AG04449 (cell line): ENCODE data around the gene CYBA.

ENCODE experiments used
- CTCF ChIA-PET: fragments of 350-600 bp; formaldehyde crosslinking; extraction: SDS; loops from one replicate; lab custom pipeline; 2021; ENCODE audit warnings: antibody characterized with exemption; lab: Yijun Ruan, JAX
- POLR2A ChIA-PET: fragments of 400-600, 350-600 bp; formaldehyde crosslinking; extraction: SDS; loops from one replicate; lab custom pipeline; 2020; ENCODE audit warnings: antibody characterized with exemption, inconsistent platforms; lab: Yijun Ruan, JAX
- DNase-seq: peaks from one replicate; pipeline ENCODE4 v3.0.0-alpha.2; 2010; ENCODE audit warnings: low read depth, low spot score
- H3K4me3 ChIP-seq: 2 replicates; pipeline ENCODE4 v1.5.1; 2011; ENCODE audit warnings: low read depth, mild to moderate bottlenecking, control low read depth, low read length
- TF ChIP-seq, protein P1 (sequence below): IDR thresholded peaks from one replicate; pipeline ENCODE4 v1.5.1; 2011; ENCODE audit warnings: mild to moderate bottlenecking, moderate library complexity, low read length, control low read depth, inconsistent platforms; ENCODE audit not compliant: insufficient read depth; ENCODE audit errors: missing control alignments

CYBA gene

DNA sequence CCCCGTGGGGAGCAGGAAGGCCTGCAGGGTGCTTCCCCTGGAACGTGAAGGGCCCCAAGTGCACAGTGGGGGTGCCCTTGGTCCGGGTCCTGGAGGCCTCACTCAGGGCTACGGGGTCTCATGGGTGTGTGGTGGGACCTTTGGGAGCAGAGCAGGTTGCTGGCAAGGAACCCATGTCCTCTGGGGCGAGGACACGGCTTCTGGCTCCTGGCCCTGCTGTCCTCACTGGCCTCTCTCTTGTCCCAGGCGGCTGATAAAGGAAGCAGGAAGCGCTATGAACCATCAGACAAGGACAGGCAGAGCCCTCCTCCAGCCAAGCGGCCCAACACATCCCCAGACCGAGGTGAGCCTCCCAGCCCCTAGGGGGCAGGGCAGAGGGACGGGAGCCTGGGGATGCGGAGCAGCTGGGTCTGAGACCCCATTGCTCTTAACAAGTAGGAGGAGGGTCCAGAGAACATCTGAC, 22.3 kb downstream of the CYBA start:
- CTCF ChIA-PET, result interaction anchor here (0.8 kb wide), 2 partner anchors 8 to 14 kb away, joined by 3 read pairs; no protein-coding TSS in a partner anchor

DNA sequence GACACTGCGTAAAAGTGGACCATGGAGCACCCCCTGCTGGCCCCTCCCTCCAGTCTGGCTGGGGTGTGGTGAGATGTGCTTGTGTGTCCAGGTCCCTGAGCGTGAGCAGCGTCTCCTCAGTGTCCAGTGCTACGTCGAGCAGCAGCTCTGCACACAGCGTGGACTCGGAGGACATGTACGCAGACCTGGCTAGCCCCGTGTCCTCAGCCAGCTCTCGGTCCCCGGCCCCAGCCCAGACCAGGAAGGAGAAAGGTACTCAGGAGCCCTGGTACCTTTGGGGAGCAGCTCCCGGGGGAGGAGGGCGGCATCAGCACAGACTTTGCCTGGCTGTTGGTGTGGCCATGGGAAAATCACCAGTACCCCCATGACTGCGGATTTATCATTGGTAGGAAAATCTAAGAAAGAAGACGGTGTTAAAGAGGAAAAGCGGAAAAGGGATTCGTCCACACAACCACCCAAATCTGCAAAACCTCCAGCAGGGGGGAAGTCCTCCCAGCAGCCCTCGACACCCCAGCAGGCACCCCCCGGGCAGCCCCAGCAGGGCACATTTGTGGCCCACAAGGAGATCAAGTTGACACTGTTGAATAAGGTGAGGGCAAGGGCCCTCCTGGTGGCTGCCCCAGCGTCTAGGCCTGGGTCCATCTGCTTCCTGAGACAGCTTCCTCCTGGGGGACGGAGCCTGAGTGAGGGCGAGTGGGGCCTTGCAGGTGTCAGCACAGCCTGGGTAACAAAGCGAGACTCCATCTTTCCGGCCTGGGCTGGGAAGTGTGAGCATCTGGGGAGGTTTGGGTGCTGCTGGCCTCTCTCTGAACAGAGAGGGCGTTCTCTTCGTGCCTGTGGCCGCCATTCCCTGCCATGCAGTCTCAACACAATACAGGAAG, 23.1 kb downstream of the CYBA start:
- DNase-seq, result no peak
- POLR2A ChIA-PET, result no interaction called here
- CTCF ChIA-PET, result interaction anchor here (1.0 to 1.1 kb wide), 2 partner anchors 9 to 11 kb away, joined by 4 read pairs; no protein-coding TSS in a partner anchor

More for the DNA sequence above, 22.3 kb downstream of the CYBA start:
- TF ChIP-seq, protein P1, sequence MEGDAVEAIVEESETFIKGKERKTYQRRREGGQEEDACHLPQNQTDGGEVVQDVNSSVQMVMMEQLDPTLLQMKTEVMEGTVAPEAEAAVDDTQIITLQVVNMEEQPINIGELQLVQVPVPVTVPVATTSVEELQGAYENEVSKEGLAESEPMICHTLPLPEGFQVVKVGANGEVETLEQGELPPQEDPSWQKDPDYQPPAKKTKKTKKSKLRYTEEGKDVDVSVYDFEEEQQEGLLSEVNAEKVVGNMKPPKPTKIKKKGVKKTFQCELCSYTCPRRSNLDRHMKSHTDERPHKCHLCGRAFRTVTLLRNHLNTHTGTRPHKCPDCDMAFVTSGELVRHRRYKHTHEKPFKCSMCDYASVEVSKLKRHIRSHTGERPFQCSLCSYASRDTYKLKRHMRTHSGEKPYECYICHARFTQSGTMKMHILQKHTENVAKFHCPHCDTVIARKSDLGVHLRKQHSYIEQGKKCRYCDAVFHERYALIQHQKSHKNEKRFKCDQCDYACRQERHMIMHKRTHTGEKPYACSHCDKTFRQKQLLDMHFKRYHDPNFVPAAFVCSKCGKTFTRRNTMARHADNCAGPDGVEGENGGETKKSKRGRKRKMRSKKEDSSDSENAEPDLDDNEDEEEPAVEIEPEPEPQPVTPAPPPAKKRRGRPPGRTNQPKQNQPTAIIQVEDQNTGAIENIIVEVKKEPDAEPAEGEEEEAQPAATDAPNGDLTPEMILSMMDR, result peak; percentile 56
- no peak overlapping the region for H3K4me3 ChIP-seq
- POLR2A ChIA-PET, result no interaction called here
- no peak for DNase-seq

DNA sequence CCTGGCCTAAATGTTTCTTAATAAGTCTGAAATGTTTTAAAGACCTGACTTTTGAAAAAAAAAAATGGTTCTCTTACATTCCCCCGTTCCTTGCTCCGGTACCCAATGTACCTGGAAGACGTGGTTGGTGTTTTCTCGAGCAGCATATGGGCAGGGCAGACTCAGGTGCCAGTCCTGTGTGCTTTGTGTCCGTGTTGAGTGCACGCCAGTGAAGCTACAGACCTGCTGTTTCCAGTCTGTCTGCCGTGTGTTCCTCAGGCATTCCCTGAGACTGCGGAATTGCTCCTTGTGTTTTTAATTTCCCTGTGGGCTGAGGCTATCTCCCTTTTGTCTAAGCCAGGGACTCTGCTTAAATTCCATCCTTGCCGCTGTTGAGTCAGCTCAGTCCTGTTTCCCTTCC, 24.2 kb downstream of the CYBA start:
- ChIA-PET POLR2A (no interaction called here), CTCF (interaction anchor here (1.1 kb wide), 1 partner anchor 10 kb away, joined by 4 read pairs; no protein-coding TSS in a partner anchor)
- DNase-seq, result no peak
- TF ChIP-seq, protein P1, result no peak
- H3K4me3 ChIP-seq, result no peak overlapping the region

More for the DNA sequence above, 23.1 kb downstream of the CYBA start:
- TF ChIP-seq, protein P1, result no peak
- H3K4me3 ChIP-seq, result no peak overlapping the region

DNA sequence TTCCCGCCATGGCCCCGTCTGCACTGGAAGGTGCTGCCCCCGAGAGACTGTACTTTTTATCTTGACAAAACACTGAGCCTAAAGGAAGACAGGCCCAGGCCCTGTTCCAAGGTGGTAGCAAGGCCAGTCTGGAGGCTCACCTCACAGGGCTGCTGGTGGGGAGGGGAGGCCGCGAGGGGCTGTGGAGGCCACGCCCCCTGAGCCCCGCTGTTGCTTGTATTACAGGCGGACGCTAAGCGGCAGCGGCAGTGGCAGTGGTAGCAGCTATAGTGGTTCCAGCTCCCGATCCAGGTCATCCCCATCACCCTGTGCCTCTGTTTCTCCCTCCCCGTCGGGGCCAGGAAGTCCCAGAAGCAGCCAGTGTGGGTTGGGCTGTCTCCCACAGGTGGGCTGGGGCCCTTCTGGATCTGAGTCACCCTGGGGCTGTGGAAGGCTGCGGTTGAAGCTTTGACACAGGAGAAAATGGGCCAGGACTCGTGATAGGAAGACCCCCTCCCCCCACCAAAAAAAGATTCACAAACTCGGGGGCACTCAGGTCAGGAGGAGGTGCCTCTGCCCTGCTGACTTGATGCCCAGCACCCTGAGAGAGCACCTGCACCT, 25.8 kb downstream of the CYBA start:
- H3K4me3 ChIP-seq, result no peak overlapping the region
- ChIA-PET CTCF (no interaction called here), POLR2A (no interaction called here)
- TF ChIP-seq, protein P1, result no peak
- no peak for DNase-seq

DNA sequence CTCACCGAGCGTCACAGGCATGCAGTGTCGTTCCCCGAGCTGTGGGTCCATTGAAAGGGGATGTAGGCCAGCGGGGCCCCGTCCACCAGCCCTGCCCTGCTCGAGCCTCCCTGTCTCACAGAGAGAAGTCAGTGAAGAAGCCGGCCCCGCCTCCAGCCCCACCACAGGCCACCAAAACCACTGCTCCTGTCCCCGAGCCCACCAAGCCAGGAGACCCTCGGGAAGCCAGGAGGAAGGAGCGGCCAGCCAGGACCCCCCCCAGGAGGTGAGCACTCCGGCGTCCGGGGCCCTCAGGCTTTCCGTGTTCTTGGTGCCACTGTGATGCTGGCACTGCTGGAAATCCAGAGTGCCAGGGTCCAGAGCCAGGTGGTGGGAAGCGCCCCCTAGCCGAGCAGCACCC, 26.4 kb downstream of the CYBA start:
- DNase-seq, result no peak
- POLR2A ChIA-PET, result no interaction called here
- CTCF ChIA-PET, result no interaction called here
- no peak overlapping the region for H3K4me3 ChIP-seq
- TF ChIP-seq, protein P1, result no peak

DNA sequence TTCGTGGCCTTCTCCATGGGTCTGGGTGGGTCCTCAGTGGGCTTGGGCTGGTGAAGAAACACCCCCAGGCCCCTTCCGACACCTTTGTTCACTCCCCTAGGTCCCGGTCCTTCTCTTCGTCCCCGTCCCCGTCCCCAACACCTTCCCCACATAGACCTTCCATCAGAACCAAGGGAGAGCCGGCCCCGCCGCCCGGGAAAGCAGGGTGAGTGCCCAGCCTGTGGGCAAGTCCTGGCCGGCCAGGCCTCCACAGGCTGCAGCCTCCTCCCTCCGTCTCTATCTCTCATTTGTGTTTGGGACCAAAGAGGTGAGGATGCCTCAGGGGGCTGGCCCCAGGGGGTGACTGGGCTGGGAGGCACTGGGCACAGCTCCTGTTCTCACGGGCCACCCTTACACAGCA, 27.0 kb downstream of the CYBA start:
- DNase-seq, result no peak
- ChIA-PET POLR2A (no interaction called here), CTCF (no interaction called here)
- no peak overlapping the region for H3K4me3 ChIP-seq
- TF ChIP-seq, protein P1, result no peak
